Measurements from ENCODE around the gene PNP.
A peak's percentile ranks its signal among the peaks of the same experiment; 100 is the strongest.
"Not testable (repeated sequence)": the region's sequence is repeated elsewhere in the genome, so short reads cannot be mapped to it uniquely, and the experiment has no call there.

Gene PNP

GRCh38 chr14:20469242-20469889 lies at the start of gene PNP:
PNP (plus strand) TSS chr14:20469406; CDS start chr14:20469525, 119 bp downstream.
- peak; percentile 54 to 55 for DNase-seq (ENCODE audit: low read depth in 2 of 2)

- no peak for DNase-seq (ENCODE audit: low read depth in 2 of 2)
Measured at GRCh38 chr14:20419419-20419818, 49.8 kb upstream of the PNP start.

DNA sequence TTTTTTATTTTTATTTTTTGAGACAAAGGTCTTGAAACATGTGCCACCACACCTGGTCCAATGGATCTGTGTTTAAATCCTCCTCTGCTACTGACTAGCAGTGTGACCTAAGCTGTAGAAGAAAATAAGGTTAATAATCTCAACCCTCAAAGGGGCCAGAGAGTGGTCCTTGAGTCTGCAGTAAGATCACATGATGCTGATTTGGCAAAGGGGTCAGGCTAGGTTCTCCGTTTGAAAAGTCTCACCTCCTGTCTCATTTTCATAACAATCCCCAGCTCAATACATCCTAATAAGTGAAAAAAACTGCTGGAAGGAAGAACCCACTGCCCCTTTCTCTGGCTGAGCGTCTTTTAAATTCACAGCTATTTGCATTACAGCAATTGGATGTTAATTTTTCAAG lies 47.9 kb upstream of the PNP start:
- no peak for DNase-seq (ENCODE audit: low read depth in 2 of 2)

- no peak for DNase-seq (ENCODE audit: low read depth in 2 of 2)
Measured at GRCh38 chr14:20422886-20423285, 46.3 kb upstream of the PNP start.

DNA sequence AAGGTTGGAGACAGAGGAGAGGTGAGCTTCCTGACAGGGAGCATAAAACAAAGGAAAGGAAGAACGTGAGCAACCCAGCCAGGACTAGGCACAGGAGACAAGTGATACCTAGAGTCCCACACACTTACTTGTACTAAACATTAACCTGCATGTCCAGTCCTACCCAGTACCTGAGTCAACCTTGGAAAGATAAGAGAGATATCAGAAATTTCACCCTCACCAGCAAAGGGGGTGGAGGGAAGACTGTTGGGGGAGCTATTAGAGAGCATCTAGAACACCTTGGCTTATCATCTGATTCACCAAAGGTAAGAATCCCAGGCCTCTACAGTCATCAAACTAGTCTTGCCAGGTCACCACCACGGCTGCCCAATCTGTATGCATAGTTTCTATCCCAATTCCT lies 44.4 kb upstream of the PNP start:
- no peak for DNase-seq (ENCODE audit: low read depth in 2 of 2)

DNA sequence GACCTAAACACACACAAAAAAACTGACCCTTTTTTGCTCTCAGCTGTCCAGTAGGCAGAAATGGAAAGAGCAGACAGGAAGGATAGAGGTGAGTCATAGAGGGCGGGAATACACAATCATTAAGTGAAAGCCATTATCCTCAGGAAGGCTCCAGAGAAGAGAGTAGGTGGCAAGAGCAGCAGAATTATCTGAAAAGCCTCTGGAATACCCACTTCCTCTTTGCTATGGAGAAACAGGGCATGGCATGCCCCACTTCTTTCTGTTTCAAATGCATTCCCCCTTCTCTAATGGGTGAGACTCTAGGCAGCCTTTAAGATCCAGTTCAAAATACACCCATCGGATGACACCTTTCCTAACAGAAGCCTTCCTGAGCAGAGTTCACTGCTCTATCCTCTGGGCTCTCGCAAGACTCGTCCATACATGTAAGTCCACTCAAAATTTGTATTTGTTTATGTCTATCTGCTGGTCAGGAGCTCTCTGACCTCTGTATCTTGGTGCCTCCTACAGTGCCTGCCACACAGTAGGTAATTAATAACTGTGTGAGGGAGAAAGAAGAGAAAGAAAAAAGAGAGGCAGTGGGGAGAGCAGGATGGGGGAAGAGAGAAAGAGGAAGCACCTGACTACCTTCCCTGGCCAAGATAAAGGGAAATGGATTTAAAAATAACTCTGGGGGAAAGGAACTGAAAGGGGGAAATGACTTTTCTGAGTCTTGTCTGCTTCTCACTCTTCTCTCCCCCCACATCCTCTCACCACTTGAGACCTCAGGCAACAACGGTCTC lies 41.8 kb upstream of the PNP start:
- DNase-seq (ENCODE audit: low read depth in 2 of 2): peak in 1 of 2 experiments; percentile 12

GRCh38 chr14:20428010-20428365 lies 41.2 kb upstream of the PNP start:
- DNase-seq (ENCODE audit: low read depth in 2 of 2): no peak

- DNase-seq (ENCODE audit: low read depth in 2 of 2): no peak
Measured at GRCh38 chr14:20428802-20429201, 40.4 kb upstream of the PNP start.

GRCh38 chr14:20429801-20430669 lies 39.2 kb upstream of the PNP start:
- DNase-seq (ENCODE audit: low read depth in 2 of 2): no peak

DNA sequence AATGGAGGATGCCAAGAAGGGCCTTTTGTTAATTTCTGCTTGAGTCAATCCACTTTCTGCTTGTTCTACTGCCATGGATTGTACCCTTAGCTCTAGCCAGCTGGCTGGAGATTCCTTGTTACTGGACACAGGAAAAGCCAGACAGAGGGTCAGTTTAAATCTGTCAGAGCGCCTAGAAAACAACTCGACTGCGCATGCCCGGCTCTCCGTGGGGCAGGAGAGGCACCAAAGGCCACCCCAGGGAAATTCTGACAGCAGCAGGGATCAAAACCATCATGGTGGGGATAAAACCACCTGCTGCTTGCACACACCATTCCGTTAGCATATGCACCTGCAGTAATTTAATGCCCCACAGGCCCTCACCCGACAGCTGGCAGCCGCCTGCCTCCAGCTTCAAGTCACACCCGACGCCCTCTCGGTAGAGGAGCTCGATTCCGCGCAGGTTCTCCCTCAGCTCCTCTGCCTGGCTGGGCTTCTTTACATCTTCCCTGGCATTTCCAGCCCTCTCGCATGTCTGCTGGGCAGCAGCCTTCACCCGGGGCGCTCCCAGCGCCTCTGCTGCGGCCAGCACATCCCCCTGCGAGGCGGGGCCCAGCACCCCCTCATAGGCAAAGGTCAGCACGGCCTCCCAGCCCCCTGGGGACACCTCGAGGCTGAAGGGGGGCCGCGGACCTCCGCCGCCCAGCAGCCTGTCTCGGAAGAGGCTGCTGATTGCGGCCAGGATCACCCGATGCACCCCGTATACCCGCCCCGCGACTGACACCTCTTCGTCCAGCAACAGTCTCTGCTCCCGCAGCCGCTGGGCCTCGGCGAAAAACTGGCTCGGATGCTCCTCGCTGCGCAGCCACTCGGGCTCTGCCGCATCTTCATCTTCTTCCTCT lies 34.3 kb upstream of the PNP start:
- no peak for DNase-seq (ENCODE audit: low read depth in 2 of 2)

DNA sequence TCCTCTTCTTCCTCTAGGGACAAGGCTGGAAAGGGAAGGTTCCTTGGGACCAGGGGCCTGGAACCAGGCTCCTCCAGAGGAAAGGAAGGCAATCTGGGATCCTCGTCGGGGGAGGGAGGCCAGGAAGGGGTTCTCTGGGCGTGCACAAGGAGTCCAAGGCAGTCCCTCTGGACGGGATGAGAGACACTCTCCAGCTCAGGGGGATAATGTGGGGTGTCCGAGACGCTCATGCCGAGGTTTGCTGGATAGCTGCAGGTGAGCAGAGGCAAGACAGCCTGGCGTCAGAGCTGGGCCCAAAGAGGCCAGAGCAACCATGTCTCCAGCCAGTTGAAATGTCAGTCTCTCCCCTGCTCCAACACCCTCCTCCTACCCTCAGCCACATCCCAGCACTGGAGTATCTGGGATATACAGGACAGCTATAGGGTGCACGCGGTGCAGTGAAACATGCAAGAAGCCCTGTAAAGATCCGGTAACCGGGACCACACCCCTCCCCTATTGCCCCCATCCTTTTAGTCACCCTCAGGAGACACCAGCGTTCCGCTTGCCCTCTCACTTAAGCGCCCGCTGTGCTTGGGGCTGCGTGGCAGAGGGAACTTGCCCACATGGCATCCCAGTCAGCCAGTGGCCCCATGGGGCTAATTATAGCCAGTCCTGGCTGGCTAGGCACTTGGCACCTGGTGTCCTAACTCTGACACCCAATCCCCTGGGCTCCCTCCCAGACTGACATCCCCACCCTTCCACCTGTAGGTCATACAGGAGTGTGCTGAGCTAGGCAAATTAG lies 33.4 kb upstream of the PNP start, which contains the start of gene KLHL33:
Gene KLHL33, minus strand, starts transcription at position 585 of the 781 bp plus-strand sequence. Its CDS starts 355 bp downstream, at position 230.
- DNase-seq (ENCODE audit: low read depth in 2 of 2): no peak

GRCh38 chr14:20436363-20436755 lies 32.8 kb upstream of the PNP start:
- peak; percentile 29 to 39 for DNase-seq (ENCODE audit: low read depth in 2 of 2)

- no peak for DNase-seq (ENCODE audit: low read depth in 2 of 2)
Measured at GRCh38 chr14:20438664-20439063, 30.5 kb upstream of the PNP start.

DNA sequence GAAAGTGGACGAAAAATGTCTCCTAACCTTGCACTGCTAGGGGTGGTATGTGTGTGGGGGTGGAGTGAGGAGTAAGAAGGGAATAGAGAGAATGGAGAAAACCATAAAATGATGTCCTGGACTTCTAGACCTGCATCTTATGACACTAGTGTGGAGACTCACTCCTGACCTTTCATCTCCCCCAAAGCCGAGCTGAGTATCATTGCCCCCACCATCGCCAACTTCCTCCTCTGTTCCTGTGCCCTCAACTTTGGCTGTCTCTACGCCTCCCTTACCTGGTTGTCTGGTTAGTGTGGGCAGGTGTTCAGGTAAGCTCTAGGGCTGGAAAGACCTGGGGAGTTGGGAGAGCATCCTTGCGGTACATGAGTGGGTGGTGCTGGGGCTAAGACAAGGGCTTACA lies 28.7 kb upstream of the PNP start:
- no peak for DNase-seq (ENCODE audit: low read depth in 2 of 2)

DNA sequence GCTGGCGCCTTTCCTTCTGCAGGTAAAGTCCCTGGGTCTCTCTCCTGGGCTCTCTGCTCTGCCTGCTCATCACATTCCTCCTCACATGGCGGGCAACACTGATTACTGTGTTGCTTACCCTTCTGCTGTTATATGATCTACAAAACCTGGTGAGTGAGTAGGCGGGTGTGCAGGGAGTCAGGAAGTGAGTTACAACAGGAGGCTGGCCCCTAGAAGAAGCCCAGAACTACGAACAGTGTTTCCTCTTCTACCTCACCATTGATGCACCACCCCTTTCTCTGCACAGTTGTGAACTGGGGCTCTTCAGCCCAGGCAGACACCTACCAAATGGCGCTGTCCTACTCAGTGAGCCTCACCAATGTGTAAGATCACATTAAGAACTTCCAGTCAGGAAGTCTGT lies 28.3 kb upstream of the PNP start:
- no peak for DNase-seq (ENCODE audit: low read depth in 2 of 2)

DNA sequence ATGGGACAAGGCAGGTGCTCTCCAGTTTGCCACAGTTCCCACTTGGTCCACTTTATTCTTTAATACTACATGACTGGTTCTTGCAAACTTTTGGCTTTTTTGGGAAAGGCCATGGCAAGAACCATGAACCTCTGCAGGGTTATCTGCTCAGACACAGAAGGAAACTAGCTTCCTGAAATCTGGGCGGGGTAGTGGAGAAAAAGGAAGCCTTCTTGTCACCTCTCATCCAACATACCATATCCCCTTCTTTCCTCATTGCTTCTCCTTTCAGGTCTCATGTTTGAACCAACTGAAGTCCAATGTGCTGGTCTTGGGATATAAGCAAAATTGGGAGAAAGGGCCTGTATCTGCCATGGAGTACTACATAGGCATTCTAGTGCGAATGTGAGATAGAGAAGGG lies 27.7 kb upstream of the PNP start:
- DNase-seq (ENCODE audit: low read depth in 2 of 2): no peak

GRCh38 chr14:20443650-20444049 lies 25.6 kb upstream of the PNP start:
- not testable (repeated sequence) for DNase-seq (ENCODE audit: low read depth in 2 of 2)

- no peak for DNase-seq (ENCODE audit: low read depth in 2 of 2)
Measured at GRCh38 chr14:20446889-20447288, 22.3 kb upstream of the PNP start.

GRCh38 chr14:20452831-20453230 lies 16.4 kb upstream of the PNP start:
- DNase-seq (ENCODE audit: low read depth in 2 of 2): not testable (repeated sequence)

GRCh38 chr14:20454516-20455354 lies 14.5 kb upstream of the PNP start, which contains the start of the genes APEX1 and OSGEP:
APEX1 (plus strand) TSS chr14:20455226; CDS start chr14:20455646, 420 bp downstream.
OSGEP (minus strand) TSS chr14:20454812; CDS start chr14:20454683, 129 bp downstream.
- DNase-seq (ENCODE audit: low read depth in 2 of 2): peak; percentile 98

Data from fibroblast of skin of left quadriceps (primary cell).